Astrocyte of the spinal cord (primary cell): ENCODE measurements around the gene SGPL1.

Source experiments
- DNase-seq: peaks from one replicate; pipeline ENCODE4 v3.0.0; 2011; ENCODE audit warnings: low read depth, low spot score
- H3K4me3 ChIP-seq: 2 replicates; pipeline ENCODE4 v1.5.1; 2011; ENCODE audit warnings: low read depth, mild to moderate bottlenecking, low read length, moderate library complexity
- in situ Hi-C: cut with HindIII; loops from 2 replicates; pipeline ENCODE4 v1.10.0; 2017; ENCODE audit warnings: low sequenced_read_pairs
- TF ChIP-seq, protein P1 (sequence below): IDR thresholded peaks from 2 replicates; pipeline ENCODE4 v1.5.1; 2012; ENCODE audit warnings: low read depth, mild to moderate bottlenecking, low read length, inconsistent platforms

SGPL1 gene

DNA sequence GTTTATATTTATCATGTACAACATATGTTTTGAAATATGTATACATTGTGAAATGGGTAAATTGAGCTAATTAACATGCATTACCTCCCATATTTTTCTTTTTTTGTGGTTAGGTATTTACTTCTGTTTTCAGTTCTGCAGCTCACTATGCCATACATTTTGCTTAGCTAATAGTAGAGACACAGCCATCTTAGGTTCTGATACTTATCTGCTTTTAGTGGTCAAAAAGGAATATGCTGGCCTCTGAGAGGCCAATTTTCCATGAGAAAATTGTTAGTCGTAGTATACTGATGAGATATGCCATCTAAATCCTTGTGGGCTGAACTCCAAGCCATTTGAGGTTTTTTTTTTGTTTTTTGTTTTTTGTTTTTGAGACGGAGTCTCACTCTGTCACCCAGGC is 31.0 kb downstream of the SGPL1 start:
- no peak for DNase-seq
- H3K4me3 ChIP-seq = no peak overlapping the region
- TF ChIP-seq, protein P1, sequence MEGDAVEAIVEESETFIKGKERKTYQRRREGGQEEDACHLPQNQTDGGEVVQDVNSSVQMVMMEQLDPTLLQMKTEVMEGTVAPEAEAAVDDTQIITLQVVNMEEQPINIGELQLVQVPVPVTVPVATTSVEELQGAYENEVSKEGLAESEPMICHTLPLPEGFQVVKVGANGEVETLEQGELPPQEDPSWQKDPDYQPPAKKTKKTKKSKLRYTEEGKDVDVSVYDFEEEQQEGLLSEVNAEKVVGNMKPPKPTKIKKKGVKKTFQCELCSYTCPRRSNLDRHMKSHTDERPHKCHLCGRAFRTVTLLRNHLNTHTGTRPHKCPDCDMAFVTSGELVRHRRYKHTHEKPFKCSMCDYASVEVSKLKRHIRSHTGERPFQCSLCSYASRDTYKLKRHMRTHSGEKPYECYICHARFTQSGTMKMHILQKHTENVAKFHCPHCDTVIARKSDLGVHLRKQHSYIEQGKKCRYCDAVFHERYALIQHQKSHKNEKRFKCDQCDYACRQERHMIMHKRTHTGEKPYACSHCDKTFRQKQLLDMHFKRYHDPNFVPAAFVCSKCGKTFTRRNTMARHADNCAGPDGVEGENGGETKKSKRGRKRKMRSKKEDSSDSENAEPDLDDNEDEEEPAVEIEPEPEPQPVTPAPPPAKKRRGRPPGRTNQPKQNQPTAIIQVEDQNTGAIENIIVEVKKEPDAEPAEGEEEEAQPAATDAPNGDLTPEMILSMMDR = no peak
- in situ Hi-C loops = no loop called here

DNA sequence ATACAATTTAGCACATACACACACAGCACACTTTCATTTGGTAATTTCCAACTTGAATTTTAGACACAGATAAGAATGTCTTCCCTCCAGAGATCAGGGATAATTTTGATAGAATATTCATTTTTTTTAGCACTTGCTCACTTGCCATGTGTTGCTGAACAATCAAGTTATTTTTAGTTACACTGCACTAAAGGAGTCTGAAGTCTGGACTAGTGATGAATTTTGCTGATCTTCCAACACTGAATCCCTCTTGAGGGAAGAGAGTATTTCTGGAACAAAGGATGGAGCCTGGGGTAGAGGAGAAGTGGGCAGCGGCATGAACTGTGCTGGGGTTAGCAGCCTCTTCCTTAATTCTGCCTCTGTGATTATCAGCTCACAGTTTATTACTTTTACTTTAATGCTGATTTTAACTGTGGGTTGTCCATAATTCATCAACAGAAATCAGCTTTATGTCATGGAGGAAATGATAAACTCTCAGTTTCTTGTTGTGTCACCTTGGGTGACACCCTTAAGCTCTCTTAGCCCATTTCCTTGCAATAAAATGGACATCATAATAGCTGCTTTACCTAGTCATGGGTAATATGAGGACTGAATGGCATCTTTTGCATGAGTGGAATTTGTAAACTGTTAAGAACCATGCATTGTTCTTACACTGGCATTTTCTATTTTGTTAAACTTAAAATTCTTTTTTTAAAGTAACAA is 32.1 kb downstream of the SGPL1 start:
- TF ChIP-seq, protein P1 = no peak
- in situ Hi-C loops = no loop called here
- DNase-seq = no peak
- no peak overlapping the region for H3K4me3 ChIP-seq

DNA sequence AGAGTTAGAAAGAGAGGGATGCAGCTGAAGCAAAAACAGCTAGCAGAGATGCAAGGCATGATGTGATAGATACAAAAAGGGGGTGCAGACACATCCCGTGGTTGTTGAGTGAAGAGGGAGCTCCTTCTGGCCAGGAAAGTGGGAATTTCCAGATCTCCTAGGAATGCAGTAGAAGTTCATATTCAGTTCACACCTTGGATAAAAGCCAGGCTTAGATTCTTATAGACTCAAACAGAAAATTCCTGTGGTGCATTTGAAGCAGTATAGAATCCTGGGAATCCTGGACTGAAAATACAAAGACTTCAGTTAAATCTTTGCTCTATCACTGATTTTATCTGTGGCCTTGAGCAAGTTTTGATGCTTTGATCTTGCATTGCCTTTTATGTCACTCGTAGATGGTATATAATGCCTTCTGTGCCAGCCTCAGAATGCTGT is 33.9 kb downstream of the SGPL1 start:
- no peak overlapping the region for H3K4me3 ChIP-seq
- peak; percentile 79 for DNase-seq
- TF ChIP-seq, protein P1 = no peak
- in situ Hi-C loops = no loop called here

DNA sequence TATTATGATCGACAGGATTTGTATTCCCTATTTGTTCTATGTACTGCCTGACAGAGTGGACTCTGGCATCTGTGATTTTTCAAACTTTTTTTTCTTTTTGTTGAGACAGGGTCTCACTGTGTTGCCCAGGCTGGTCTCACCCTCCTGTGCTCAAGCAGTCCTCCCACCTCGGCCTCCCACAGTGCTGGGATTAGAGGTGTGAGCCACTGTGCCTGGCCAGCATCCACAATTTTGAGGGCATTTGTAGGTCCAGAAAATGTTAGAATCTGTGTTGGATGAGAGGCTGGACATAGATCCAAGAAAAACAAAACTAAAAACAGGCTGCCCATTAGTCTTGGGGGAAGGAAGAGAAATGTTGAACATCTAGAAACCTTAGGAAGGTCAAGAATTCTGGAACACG is 34.3 kb downstream of the SGPL1 start:
- TF ChIP-seq, protein P1 = no peak
- in situ Hi-C loops = no loop called here

DNA sequence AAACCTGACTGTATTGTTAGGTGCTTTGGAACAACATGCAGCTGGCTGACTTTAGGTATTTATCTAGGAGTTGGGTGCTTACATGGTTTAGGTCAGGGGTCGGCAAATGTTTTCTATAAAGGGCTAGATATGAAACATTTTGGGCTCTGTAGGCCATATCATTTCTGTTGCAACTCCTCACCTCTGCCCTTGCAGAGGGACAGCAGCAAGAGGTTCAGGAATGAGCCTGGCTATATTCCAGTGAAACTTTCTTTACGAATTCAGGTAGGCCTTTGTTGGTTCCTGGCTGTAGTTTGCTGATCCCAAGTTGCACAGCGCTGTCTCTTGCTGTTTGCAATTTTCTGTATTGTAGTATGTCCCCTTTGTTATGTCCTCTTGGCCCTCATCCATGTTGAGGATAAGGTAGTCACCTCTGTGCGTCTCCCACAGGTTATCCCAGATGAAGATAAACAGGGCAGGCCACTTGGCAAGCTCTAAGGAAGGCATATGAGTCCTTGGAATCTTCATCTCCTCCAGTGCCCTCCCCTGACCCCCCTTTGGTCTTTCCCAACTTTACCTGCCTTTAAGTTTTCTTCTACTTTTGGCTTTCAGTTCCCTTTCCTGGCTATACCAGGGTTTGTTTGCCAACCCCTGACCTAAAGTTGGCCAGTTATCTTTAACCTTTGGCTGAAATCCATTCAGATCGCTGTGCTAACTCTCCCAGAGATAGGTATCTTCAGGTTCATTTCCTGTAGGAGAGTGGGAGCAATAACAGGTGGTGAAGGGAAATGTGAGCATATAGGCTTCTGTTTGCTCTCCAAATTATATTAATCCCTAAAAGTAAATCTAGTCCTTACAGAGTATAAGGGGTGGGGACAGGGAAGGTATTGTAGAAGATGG is 36.1 kb downstream of the SGPL1 start:
- in situ Hi-C loops = no loop called here
- no peak for DNase-seq
- TF ChIP-seq, protein P1 = no peak

More for the DNA sequence above, 34.3 kb downstream of the SGPL1 start:
- DNase-seq = peak; percentile 61
- H3K4me3 ChIP-seq = no peak overlapping the region

DNA sequence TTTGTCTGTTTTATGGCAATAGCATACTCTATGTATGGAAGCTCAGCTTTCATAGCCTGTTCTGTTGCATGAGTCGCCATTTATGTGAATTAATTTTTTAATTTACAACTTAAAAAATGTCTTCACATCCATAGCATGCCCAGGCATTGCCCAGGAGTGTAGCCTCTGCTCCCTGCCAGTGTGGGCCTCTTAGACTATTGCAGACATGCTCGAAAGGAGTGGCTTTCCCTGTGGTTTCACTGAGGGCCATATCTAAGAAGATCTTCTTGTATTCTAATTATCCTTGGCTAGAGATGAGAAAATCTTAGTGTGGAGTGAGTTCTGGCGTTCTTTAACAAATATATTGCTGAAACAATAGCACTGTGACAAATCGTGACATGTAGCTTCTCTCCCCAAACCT is 37.3 kb downstream of the SGPL1 start:
- DNase-seq = no peak
- H3K4me3 ChIP-seq = no peak overlapping the region
- in situ Hi-C loops = no loop called here
- TF ChIP-seq, protein P1 = no peak

More for the DNA sequence above, 36.1 kb downstream of the SGPL1 start:
- H3K4me3 ChIP-seq = no peak overlapping the region
